Epithelial cell of proximal tubule (primary cell): Measurements from ENCODE around the gene PHF24. TPM values are rescaled to one million over a fixed set of nuclear protein-coding genes. Genes with fewer than 3 reads are reported as not detected.

Experiments used
- DNase-seq: peaks from one replicate; pipeline ENCODE4 v3.0.0-alpha.2; 2011; ENCODE audit warnings: low read depth
- H3K4me3 ChIP-seq: 2 replicates; pipeline ENCODE4 v1.5.1; 2011; ENCODE audit warnings: low read depth, mild to moderate bottlenecking, low read length
- total RNA-seq: library from RNA; depleted of rRNA; stranded (reverse); fragments of >200 nt; gene quantifications from 2 replicates; pipeline ENCODE4 v1.2.3, GENCODE V29; 2015
- TF ChIP-seq, protein P1 (sequence below): conservative IDR thresholded peaks from 2 replicates; pipeline ENCODE4 v1.5.1; 2012; ENCODE audit warnings: low read depth, mild to moderate bottlenecking, low read length

Gene PHF24
- total RNA-seq, 1 donor from 2014 or later, result 0.12 TPM

- TF ChIP-seq, protein P1, sequence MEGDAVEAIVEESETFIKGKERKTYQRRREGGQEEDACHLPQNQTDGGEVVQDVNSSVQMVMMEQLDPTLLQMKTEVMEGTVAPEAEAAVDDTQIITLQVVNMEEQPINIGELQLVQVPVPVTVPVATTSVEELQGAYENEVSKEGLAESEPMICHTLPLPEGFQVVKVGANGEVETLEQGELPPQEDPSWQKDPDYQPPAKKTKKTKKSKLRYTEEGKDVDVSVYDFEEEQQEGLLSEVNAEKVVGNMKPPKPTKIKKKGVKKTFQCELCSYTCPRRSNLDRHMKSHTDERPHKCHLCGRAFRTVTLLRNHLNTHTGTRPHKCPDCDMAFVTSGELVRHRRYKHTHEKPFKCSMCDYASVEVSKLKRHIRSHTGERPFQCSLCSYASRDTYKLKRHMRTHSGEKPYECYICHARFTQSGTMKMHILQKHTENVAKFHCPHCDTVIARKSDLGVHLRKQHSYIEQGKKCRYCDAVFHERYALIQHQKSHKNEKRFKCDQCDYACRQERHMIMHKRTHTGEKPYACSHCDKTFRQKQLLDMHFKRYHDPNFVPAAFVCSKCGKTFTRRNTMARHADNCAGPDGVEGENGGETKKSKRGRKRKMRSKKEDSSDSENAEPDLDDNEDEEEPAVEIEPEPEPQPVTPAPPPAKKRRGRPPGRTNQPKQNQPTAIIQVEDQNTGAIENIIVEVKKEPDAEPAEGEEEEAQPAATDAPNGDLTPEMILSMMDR, result no peak
- no peak for DNase-seq
- H3K4me3 ChIP-seq, result no peak overlapping the region
Observed at GRCh38 chr9:34956648-34957047, 1.4 kb upstream of the PHF24 start.

GRCh38 chr9:34958411-34958982 lies 412 bp downstream of the PHF24 start:
- H3K4me3 ChIP-seq, result peak overlapping the region; percentile 21
- DNase-seq, result no peak
- TF ChIP-seq, protein P1, result no peak

DNA sequence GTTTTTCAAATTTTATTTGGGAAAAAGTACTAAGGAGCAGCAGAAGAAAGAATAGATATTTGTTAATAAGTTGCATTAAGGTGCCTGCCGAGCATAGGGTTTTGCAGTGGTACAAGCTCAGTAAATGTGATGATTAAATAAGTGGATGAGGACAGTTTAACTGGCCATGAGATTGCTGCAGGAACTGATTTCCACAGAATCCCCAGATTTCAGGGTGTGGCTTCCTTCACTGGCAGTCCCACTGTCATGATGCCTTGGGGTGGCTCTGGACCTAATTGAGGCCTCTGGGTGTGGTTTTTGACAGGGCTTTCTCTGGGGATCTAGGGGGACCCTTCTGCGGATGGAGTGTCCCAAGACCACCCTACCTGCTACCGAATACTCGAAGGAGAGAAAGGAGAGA lies 1.4 kb downstream of the PHF24 start:
- no peak for DNase-seq
- H3K4me3 ChIP-seq, result no peak overlapping the region
- TF ChIP-seq, protein P1, result no peak

DNA sequence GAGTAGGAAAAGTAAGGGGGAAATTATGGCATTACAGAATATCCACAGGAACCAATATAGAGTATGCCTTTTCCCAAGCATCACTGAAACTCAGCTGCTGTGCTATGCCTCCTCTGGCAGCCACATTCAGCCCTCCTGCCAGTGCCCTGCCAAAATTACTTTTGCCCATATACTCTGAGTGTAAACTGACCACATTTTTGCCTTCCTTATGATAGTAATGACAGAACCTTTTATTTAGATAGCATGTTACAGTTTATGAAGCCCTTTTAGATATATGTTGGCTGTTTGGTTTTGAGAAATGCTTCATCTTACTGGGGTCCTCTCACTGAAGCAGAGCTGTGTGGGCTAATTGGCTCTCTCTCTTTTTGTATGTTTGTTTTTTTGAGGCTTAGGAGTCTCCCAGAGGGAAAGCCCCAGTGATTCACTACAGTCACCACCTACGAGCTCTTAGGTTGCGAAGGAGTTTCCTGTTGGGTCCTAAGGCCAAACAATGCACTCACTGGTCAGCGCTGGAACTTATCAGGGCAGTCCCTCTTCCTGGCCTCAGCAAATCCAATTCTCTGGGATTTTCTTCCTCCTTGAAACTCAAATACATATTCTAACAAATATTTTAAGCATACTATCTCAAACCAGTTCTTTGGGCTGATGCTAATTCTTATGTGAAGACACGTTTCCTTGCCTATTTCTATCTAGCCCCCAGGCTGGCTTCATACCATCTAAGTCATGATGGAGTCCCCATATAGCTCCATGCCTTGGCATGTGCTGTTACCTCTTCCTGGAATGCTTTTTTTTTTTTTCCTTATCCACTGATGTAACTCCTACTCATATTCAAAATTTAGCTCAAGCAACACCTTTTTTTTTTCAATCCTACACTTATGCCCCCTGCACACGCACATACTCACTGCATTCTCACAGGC lies 3.7 kb downstream of the PHF24 start:
- TF ChIP-seq, protein P1, result no peak
- H3K4me3 ChIP-seq, result no peak overlapping the region
- peak; percentile 59 for DNase-seq

GRCh38 chr9:34962546-34962945 lies 4.5 kb downstream of the PHF24 start:
- DNase-seq, result no peak
- TF ChIP-seq, protein P1, result no peak
- H3K4me3 ChIP-seq, result no peak overlapping the region

DNA sequence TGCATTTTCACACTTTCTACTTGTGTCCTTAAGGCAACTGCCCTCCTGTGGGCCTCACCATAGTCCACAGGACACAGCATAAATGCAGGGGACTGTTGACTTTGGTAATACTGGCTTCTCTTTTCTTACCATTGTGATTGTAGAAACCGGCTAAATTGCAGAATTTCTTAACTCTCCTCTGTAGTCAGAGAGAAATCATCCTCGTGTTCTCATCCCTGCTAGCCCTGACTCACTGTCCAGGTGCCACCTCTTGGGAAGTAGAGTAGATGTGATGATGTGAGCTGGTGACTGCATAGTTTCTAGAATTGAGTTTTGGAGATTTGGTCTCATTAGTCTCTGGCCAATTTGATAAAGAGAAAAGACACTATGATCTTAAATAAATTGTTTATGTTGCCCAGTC lies 5.5 kb downstream of the PHF24 start:
- TF ChIP-seq, protein P1, result no peak
- H3K4me3 ChIP-seq, result no peak overlapping the region
- DNase-seq, result no peak
